Measurements from ENCODE around the gene KLF7. TPM values are rescaled to one million over a fixed set of nuclear protein-coding genes. Genes with fewer than 3 reads are reported as not detected.

The KLF7 gene
- total RNA-seq, 1 experiment from 2014 or later: 32.2 TPM

DNA sequence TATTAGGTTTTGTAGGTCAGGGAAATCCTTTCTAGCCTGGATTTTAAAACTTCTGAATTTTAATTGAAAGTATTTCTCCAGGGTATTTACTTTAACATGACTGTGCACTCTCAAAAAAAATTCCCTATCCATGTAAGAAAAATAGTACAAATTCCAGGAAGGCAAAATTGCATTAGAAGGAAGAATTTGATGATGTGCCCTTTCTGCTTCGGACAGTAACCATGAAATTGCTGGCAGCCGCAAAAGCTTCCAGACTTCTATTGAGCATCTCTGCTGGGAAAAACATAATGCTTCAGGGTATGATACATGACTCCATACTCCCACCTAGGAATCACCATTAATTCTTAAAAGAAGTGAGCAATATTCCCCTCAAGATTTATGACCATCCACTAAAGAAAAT lies 17.2 kb upstream of the KLF7 start:
- Histone ChIP-seq H4K20me1 (ENCODE audit: control insufficient read depth, insufficient read depth, insufficient read length) (no peaks in the 10 kb centered on the region), H2AFZ (ENCODE audit: low read length) (no peak overlapping the region), H3K4ac (ENCODE audit: low read depth, low read length) (no peak overlapping the region), H3K18ac (ENCODE audit: insufficient read length, low read depth, low read length) (no peak overlapping the region), H3K9me3 (ENCODE audit: control insufficient read depth, low read depth, low read length) (no peaks in the 10 kb centered on the region), H2BK20ac (ENCODE audit: low read depth, low read length, poor library complexity, severe bottlenecking) (no peak overlapping the region), H2AK5ac (ENCODE audit: insufficient read length, low read length) (no peak overlapping the region), H3T11ph (ENCODE audit: low read length) (no peak overlapping the region), H4K8ac (replicated peaks; ENCODE audit: insufficient read length, low read depth, low read length) (no peak overlapping the region), H3K4me1 (ENCODE audit: insufficient read depth, low read length) (no peaks in the 10 kb centered on the region), H2BK5ac (ENCODE audit: insufficient read length, low read length) (no peak overlapping the region), H2BK15ac (ENCODE audit: low read depth, low read length) (no peak overlapping the region), H3K23me2 (ENCODE audit: insufficient read length, low read depth, low read length, poor library complexity, severe bottlenecking) (no peaks in the 10 kb centered on the region), H3K27ac (ENCODE audit: insufficient read length, low read depth, low read length) (no peak overlapping the region), H3K27me3 (ENCODE audit: insufficient read depth, low read length) (no peaks in the 10 kb centered on the region; the same call in 1 of the 2 replicates), H3K9ac (ENCODE audit: extremely low read depth, insufficient read length, low read length) (no peak overlapping the region), H3K14ac (ENCODE audit: insufficient read depth, low read length) (no peak overlapping the region), H4K91ac (ENCODE audit: insufficient read length, low read depth, low read length) (no peak overlapping the region), H2BK12ac (ENCODE audit: insufficient read length, low read depth, low read length) (no peak overlapping the region), H3K4me2 (ENCODE audit: insufficient read depth, insufficient read length, low read length) (no peak overlapping the region), H2BK120ac (ENCODE audit: low read depth, low read length, poor library complexity, severe bottlenecking) (no peak overlapping the region), H3K79me1 (ENCODE audit: insufficient read depth, low read depth, low read length, poor library complexity, severe bottlenecking) (no peaks in the 10 kb centered on the region), H4K5ac (ENCODE audit: insufficient read length, low read depth, low read length) (no peak overlapping the region), H3K23ac (ENCODE audit: insufficient read length, low read depth, low read length) (no peak overlapping the region), H3K56ac (ENCODE audit: insufficient read length, low read depth, low read length) (no peak overlapping the region), H3K79me2 (ENCODE audit: insufficient read depth, low read length) (no peaks in the 10 kb centered on the region)
- Mint-ChIP-seq H3K4me1 (peaks cover 0 to 5% of the 10 kb centered on the region in 2 experiments; a peak in 1 of 4 replicates), H3K27me3 (ENCODE audit: low read depth) (no peaks in the 10 kb centered on the region), H3K9me3 (no peaks in the 10 kb centered on the region), H3K36me3 (ENCODE audit: insufficient read depth in 1 of 3, low read depth in 3 of 3) (peaks cover 0 to 4% (median 0%) of the 10 kb centered on the region in 3 experiments; a peak in 1 of 7 replicates), H3K27ac (no peak overlapping the region), H3K4me3 (no peak overlapping the region)
- no CpG with 5 or more reads among the region's 2 CpGs for WGBS (ENCODE audit: extremely low coverage, insufficient read length, low lambda C conversion rate)
- TF ChIP-seq, protein P1, sequence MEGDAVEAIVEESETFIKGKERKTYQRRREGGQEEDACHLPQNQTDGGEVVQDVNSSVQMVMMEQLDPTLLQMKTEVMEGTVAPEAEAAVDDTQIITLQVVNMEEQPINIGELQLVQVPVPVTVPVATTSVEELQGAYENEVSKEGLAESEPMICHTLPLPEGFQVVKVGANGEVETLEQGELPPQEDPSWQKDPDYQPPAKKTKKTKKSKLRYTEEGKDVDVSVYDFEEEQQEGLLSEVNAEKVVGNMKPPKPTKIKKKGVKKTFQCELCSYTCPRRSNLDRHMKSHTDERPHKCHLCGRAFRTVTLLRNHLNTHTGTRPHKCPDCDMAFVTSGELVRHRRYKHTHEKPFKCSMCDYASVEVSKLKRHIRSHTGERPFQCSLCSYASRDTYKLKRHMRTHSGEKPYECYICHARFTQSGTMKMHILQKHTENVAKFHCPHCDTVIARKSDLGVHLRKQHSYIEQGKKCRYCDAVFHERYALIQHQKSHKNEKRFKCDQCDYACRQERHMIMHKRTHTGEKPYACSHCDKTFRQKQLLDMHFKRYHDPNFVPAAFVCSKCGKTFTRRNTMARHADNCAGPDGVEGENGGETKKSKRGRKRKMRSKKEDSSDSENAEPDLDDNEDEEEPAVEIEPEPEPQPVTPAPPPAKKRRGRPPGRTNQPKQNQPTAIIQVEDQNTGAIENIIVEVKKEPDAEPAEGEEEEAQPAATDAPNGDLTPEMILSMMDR (conservative IDR thresholded peaks at IDR 0.05): no peak
- DNase-seq: no peak
